ENCODE results near the gene ANAPC2. TPM values are rescaled to one million over a fixed set of nuclear protein-coding genes. Genes with fewer than 3 reads are reported as not detected.

Gene ANAPC2
- total RNA-seq, 4 donors from 2014 or later, result 18.7 to 28.7 (median 25.1) TPM

DNA sequence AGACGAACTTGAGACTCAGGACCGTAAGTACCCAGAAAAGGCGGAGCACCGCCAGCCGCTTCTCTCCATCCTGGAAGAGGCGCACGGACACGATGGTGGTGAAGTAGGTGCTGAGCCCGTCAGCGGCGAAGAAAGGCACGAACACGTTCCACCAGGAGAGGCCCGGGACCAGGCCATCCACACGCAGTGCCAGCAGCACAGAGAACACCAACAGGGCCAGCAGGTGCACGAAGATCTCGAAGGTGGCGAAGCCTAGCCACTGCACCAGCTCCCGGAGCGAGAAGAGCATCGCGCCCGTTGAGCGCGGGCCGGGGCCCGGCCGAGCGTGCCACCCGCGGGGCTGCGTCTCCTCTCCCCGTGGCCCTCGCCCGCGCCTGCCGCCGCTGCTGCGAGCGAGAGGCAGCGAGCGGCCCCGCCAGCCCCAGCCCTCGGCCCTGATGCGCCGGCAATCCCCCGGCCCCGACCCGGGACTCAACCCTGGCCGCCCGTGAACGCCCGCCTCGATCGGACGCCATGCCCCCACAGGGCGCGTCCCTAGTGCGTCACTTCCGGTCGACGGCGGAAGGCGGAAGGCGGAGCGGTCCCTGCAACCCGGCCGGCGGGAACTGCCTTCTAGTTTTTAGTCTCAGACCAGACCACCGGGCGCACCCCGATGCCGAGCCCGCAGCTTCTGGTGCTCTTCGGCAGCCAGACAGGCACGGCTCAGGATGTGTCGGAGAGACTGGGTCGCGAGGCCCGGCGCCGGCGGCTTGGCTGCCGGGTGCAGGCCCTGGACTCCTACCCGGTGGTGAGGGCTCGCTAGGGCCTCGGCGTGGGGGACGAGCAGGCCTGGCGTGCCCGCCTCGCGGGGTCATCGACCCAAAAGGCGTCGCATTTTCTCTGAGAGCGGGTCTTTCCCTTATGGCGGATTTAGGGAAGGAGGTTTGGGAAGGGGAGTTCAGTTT lies 17.0 kb upstream of the ANAPC2 start, which contains the start of the genes NDOR1 and TMEM203:
TSS of gene NDOR1 (plus strand) at position 575 of the 944 bp plus-strand sequence. CDS start at position 653, 78 bp downstream.
TSS of gene TMEM203 (minus strand) at position 523 of the 944 bp plus-strand sequence. CDS start at position 289, 234 bp downstream.
- peak; percentile 97 for DNase-seq (ENCODE audit: extremely low spot score)
- H3K4me3 ChIP-seq, result peak within 1 kb of the TSS; percentile 78 to 95 (median 87)
- peak within 1 kb of the TSS; percentile 80 to 91 (median 84) for H3K27ac ChIP-seq (replicated peaks in 1 of 4)
- H3K9me3 ChIP-seq, result no peaks in the 10 kb centered on the region
- H3K27me3 ChIP-seq, result no peaks in the 10 kb centered on the region
- peaks cover 48 to 61% (median 57%) of the 10 kb centered on the region in 4 donors for H3K4me1 ChIP-seq
- intact Hi-C loops (cut with DNase I), result no loop called here
- H3K36me3 ChIP-seq, result peaks cover 0 to 25% (median 3%) of the 10 kb centered on the region in 4 donors
- 6% methylated on average over 24 of the region's 98 CpGs for WGBS
- TF ChIP-seq POLR2A (IDR thresholded peaks at IDR 0.05; ENCODE audit: low read depth), result peak; percentile 45
- TF ChIP-seq POLR2AphosphoS5 (IDR thresholded peaks at IDR 0.05), result peak; percentile 94 to 97
- TF ChIP-seq, protein P1, sequence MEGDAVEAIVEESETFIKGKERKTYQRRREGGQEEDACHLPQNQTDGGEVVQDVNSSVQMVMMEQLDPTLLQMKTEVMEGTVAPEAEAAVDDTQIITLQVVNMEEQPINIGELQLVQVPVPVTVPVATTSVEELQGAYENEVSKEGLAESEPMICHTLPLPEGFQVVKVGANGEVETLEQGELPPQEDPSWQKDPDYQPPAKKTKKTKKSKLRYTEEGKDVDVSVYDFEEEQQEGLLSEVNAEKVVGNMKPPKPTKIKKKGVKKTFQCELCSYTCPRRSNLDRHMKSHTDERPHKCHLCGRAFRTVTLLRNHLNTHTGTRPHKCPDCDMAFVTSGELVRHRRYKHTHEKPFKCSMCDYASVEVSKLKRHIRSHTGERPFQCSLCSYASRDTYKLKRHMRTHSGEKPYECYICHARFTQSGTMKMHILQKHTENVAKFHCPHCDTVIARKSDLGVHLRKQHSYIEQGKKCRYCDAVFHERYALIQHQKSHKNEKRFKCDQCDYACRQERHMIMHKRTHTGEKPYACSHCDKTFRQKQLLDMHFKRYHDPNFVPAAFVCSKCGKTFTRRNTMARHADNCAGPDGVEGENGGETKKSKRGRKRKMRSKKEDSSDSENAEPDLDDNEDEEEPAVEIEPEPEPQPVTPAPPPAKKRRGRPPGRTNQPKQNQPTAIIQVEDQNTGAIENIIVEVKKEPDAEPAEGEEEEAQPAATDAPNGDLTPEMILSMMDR (IDR thresholded peaks at IDR 0.05), result peak in 1 of 3 experiments; percentile 13
- TF ChIP-seq EP300 (IDR thresholded peaks at IDR 0.05), result no peak

- H3K27ac ChIP-seq (replicated peaks in 1 of 4), result peak overlapping the region; percentile 80 to 91 (median 84)
- DNase-seq (ENCODE audit: extremely low spot score), result no peak
- TF ChIP-seq POLR2AphosphoS5 (IDR thresholded peaks at IDR 0.05), result no peak
- no peak for TF ChIP-seq EP300 (IDR thresholded peaks at IDR 0.05)
- TF ChIP-seq, protein P1 (IDR thresholded peaks at IDR 0.05), result no peak
- no peak for TF ChIP-seq POLR2A (IDR thresholded peaks at IDR 0.05; ENCODE audit: low read depth)
- H3K4me3 ChIP-seq, result peak overlapping the region; percentile 78 to 95 (median 87)
- intact Hi-C loops (cut with DNase I), result no loop called here
- H3K36me3 ChIP-seq, result peaks cover 0 to 19% (median 0%) of the 10 kb centered on the region in 4 donors
- WGBS, result 52% methylated on average over 5 of the region's 21 CpGs
- H3K9me3 ChIP-seq, result no peaks in the 10 kb centered on the region
- H3K27me3 ChIP-seq, result no peaks in the 10 kb centered on the region
- H3K4me1 ChIP-seq, result peaks cover 50 to 63% (median 59%) of the 10 kb centered on the region in 4 donors
Observed at GRCh38 chr9:137204731-137205125, 16.4 kb upstream of the ANAPC2 start.

DNA sequence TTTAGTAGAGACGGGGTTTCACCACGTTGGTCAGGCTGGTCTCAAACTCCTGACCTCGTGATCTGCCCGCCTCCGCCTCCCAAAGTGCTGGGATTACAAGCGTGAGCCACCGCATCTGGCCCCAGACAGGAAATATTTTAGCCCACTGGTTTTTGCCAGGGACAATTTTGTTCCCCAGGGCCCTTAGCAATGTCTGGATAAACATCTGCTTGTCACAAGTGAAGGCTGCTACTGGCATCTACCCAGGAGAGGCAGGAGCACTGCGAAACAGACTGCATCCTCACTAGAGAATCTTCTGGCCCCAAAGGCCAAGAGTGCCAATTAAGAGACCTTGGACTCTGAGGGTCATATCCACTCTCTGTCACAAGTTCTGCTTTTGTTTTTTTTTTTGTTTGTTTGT lies 14.6 kb upstream of the ANAPC2 start:
- no peaks in the 10 kb centered on the region for H3K27me3 ChIP-seq
- no peak for DNase-seq (ENCODE audit: extremely low spot score)
- 82% methylated on average over 8 of the region's 8 CpGs for WGBS
- no peak for TF ChIP-seq POLR2A (IDR thresholded peaks at IDR 0.05; ENCODE audit: low read depth)
- no peak for TF ChIP-seq POLR2AphosphoS5 (IDR thresholded peaks at IDR 0.05)
- no peak for TF ChIP-seq EP300 (IDR thresholded peaks at IDR 0.05)
- TF ChIP-seq, protein P1 (IDR thresholded peaks at IDR 0.05), result no peak
- H3K4me1 ChIP-seq, result peaks cover 68 to 81% (median 77%) of the 10 kb centered on the region in 4 donors
- no peak overlapping the region for H3K4me3 ChIP-seq
- H3K9me3 ChIP-seq, result no peaks in the 10 kb centered on the region
- peaks cover 0 to 5% (median 0%) of the 10 kb centered on the region in 4 donors for H3K36me3 ChIP-seq
- intact Hi-C loops (cut with DNase I), result no loop called here
- H3K27ac ChIP-seq (replicated peaks in 1 of 4), result no peak overlapping the region

- no peaks in the 10 kb centered on the region for H3K9me3 ChIP-seq
- peaks cover 74 to 84% (median 77%) of the 10 kb centered on the region in 4 donors for H3K4me1 ChIP-seq
- DNase-seq (ENCODE audit: extremely low spot score), result no peak
- H3K4me3 ChIP-seq, result peak overlapping the region; percentile 70 to 76 (median 74)
- no peaks in the 10 kb centered on the region for H3K36me3 ChIP-seq
- 31% methylated on average over 13 of the region's 23 CpGs for WGBS
- peak overlapping the region; percentile 79 to 86 (median 84) for H3K27ac ChIP-seq (replicated peaks in 1 of 4)
- TF ChIP-seq POLR2AphosphoS5 (IDR thresholded peaks at IDR 0.05), result no peak
- no peak for TF ChIP-seq EP300 (IDR thresholded peaks at IDR 0.05)
- TF ChIP-seq, protein P1 (IDR thresholded peaks at IDR 0.05), result no peak
- TF ChIP-seq POLR2A (IDR thresholded peaks at IDR 0.05; ENCODE audit: low read depth), result no peak
- intact Hi-C loops (cut with DNase I), result loop anchor here (2.0 kb wide), 1 partner anchor 19 kb away; no protein-coding TSS in a partner anchor
- H3K27me3 ChIP-seq, result no peaks in the 10 kb centered on the region
Observed at GRCh38 chr9:137201205-137201868, 13.0 kb upstream of the ANAPC2 start.

All from esophagus muscularis mucosa (tissue), 4 donors.